ENCODE results near the gene BCR.
"Not testable (repeated sequence)": the region's sequence is repeated elsewhere in the genome, so short reads cannot be mapped to it uniquely, and the experiment has no call there.

Gene BCR

GRCh38 chr22:23313791-23314567 lies 133.7 kb downstream of the BCR start:
- DNase-seq (ENCODE audit: low read depth), result no peak
- TF ChIP-seq MAX (IDR thresholded peaks at IDR 0.05; ENCODE audit: low read depth, low read length) (no peak), CTCF (IDR thresholded peaks at IDR 0.05; ENCODE audit: low read depth, low read length) (no peak), POLR2A (IDR thresholded peaks at IDR 0.05; ENCODE audit: extremely low read depth, insufficient read length) (no peak), MYC (IDR thresholded peaks at IDR 0.05; ENCODE audit: low read depth, low read length) (no peak)
- no peak overlapping the region for H3K4me3 ChIP-seq (ENCODE audit: low read depth, low read length)

- H3K4me3 ChIP-seq (ENCODE audit: low read depth, low read length), result no peak overlapping the region
- no peak for TF ChIP-seq POLR2A (IDR thresholded peaks at IDR 0.05; ENCODE audit: extremely low read depth, insufficient read length)
- peak; percentile 43 for TF ChIP-seq CTCF (IDR thresholded peaks at IDR 0.05; ENCODE audit: low read depth, low read length)
- peak; percentile 53 for DNase-seq (ENCODE audit: low read depth)
These were observed 135.1 kb downstream of the BCR start for GRCh38 chr22:23315341-23315917.

- DNase-seq (ENCODE audit: low read depth); H3K4me3 ChIP-seq (ENCODE audit: low read depth, low read length): not testable (repeated sequence)
These were observed 136.3 kb downstream of the BCR start for GRCh38 chr22:23316596-23316995.

- H3K4me3 ChIP-seq (ENCODE audit: low read depth, low read length); DNase-seq (ENCODE audit: low read depth): not testable (repeated sequence)
These were observed 138.0 kb downstream of the BCR start for GRCh38 chr22:23318316-23318715.

- not testable (repeated sequence) for DNase-seq (ENCODE audit: low read depth); H3K4me3 ChIP-seq (ENCODE audit: low read depth, low read length)
These were observed 142.3 kb downstream of the BCR start for GRCh38 chr22:23322497-23323080.

GRCh38 chr22:23323960-23324688 lies 143.8 kb downstream of the BCR start:
- DNase-seq (ENCODE audit: low read depth); H3K4me3 ChIP-seq (ENCODE audit: low read depth, low read length): not testable (repeated sequence)

GRCh38 chr22:23325183-23325582 lies 144.9 kb downstream of the BCR start:
- no peak for DNase-seq (ENCODE audit: low read depth)
- no peak overlapping the region for H3K4me3 ChIP-seq (ENCODE audit: low read depth, low read length)
- TF ChIP-seq CTCF (IDR thresholded peaks at IDR 0.05; ENCODE audit: low read depth, low read length), result no peak
- TF ChIP-seq POLR2A (IDR thresholded peaks at IDR 0.05; ENCODE audit: extremely low read depth, insufficient read length), result no peak
- TF ChIP-seq MYC (IDR thresholded peaks at IDR 0.05; ENCODE audit: low read depth, low read length), result no peak
- TF ChIP-seq MAX (IDR thresholded peaks at IDR 0.05; ENCODE audit: low read depth, low read length), result no peak

- H3K4me3 ChIP-seq (ENCODE audit: low read depth, low read length); DNase-seq (ENCODE audit: low read depth): not testable (repeated sequence)
These were observed 153.5 kb downstream of the BCR start for GRCh38 chr22:23333822-23334221.

GRCh38 chr22:23337672-23338071 lies 157.4 kb downstream of the BCR start:
- DNase-seq (ENCODE audit: low read depth); H3K4me3 ChIP-seq (ENCODE audit: low read depth, low read length): not testable (repeated sequence)

GRCh38 chr22:23341942-23342695 lies 161.8 kb downstream of the BCR start:
- H3K4me3 ChIP-seq (ENCODE audit: low read depth, low read length); DNase-seq (ENCODE audit: low read depth): not testable (repeated sequence)

Data from NB4 (cell line).